HEK293T (cell line): Measurements from ENCODE around the gene OR5K2.

ENCODE experiments used
- BHLHE40 ChIP-seq: fragments of 450-650 bp; IDR thresholded peaks from 2 replicates; pipeline ENCODE4 v1.6.1; 2016; ENCODE audit warnings: mild to moderate bottlenecking, moderate library complexity, borderline replicate concordance
- CTBP1 ChIP-seq: fragments of 450-650 bp; IDR thresholded peaks from 2 replicates; pipeline ENCODE4 v1.6.1; 2016; ENCODE audit warnings: borderline replicate concordance
- FOXK2 ChIP-seq: fragments of 450-650 bp; IDR thresholded peaks from 2 replicates; pipeline ENCODE4 v1.6.1; 2016; ENCODE audit warnings: mild to moderate bottlenecking
- HDGF ChIP-seq: fragments of 450-650 bp; IDR thresholded peaks from 2 replicates; pipeline ENCODE4 v1.6.1; 2017; ENCODE audit warnings: antibody characterized with exemption, borderline replicate concordance
- NFRKB ChIP-seq: fragments of 450-650 bp; IDR thresholded peaks from 2 replicates; pipeline ENCODE4 v1.6.1; 2016; ENCODE audit warnings: mild to moderate bottlenecking, moderate library complexity
- SP1 ChIP-seq: fragments of 450-650 bp; IDR thresholded peaks from 2 replicates; pipeline ENCODE4 v1.6.1; 2017
- TARDBP ChIP-seq: fragments of 450-650 bp; IDR thresholded peaks from 2 replicates; pipeline ENCODE4 v1.6.1; 2016

DNA sequence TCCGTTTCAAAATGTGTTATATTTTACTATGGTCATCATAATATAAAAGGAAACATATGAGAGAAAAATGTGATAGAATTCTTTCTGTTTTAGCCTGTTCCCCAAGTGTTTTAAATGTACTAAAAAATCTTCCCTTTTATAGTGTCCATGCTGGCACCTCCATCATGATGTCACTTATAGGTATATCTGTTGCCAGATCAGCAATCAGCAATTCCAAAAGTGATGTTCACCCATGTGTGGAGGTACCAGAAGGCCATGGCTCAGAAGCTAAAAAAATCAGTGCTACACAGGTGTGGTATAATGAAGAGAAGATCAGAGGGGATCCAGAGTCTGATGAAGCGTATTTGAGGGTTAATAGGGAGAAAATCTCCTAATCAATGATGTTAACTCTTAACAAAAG is 33.2 kb downstream of the OR5K2 start:
- no peak for TF ChIP-seq CTBP1
- TF ChIP-seq BHLHE40: no peak
- no peak for TF ChIP-seq FOXK2
- TF ChIP-seq HDGF: no peak
- TF ChIP-seq SP1: no peak
- no peak for TF ChIP-seq NFRKB
- TF ChIP-seq TARDBP: no peak
